Astrocyte of the spinal cord (primary cell): Measurements from ENCODE around the gene ADIPOR1.
"Not testable (repeated sequence)": the region's sequence is repeated elsewhere in the genome, so short reads cannot be mapped to it uniquely, and the experiment has no call there.

Experiments used
- DNase-seq: peaks from one replicate; pipeline ENCODE4 v3.0.0; 2011; ENCODE audit warnings: low read depth, low spot score
- H3K4me3 ChIP-seq: 2 replicates; pipeline ENCODE4 v1.5.1; 2011; ENCODE audit warnings: low read depth, mild to moderate bottlenecking, low read length, moderate library complexity
- in situ Hi-C: cut with HindIII; loops from 2 replicates; pipeline ENCODE4 v1.10.0; 2017; ENCODE audit warnings: low sequenced_read_pairs
- TF ChIP-seq, protein P1 (sequence below): IDR thresholded peaks from 2 replicates; pipeline ENCODE4 v1.5.1; 2012; ENCODE audit warnings: low read depth, mild to moderate bottlenecking, low read length, inconsistent platforms

Gene ADIPOR1

DNA sequence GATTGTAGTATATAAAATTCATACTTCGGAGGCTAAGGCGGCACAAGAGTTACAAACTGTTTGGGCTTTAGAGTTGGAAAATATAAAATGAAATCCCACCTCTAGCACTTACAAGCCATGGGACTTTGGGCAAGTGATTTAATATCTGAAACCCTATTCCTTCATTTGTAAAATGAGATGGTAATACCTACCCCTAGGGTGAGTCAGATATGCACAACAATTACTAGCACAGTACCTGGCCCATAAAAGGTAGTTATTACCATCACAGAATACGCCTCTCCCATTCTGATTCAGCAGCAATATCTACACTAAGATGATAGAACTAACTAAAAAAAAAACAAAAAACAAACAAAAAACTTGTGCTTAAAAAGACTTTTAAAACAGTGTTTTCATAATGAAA lies 34.6 kb downstream of the ADIPOR1 start:
- TF ChIP-seq, protein P1, sequence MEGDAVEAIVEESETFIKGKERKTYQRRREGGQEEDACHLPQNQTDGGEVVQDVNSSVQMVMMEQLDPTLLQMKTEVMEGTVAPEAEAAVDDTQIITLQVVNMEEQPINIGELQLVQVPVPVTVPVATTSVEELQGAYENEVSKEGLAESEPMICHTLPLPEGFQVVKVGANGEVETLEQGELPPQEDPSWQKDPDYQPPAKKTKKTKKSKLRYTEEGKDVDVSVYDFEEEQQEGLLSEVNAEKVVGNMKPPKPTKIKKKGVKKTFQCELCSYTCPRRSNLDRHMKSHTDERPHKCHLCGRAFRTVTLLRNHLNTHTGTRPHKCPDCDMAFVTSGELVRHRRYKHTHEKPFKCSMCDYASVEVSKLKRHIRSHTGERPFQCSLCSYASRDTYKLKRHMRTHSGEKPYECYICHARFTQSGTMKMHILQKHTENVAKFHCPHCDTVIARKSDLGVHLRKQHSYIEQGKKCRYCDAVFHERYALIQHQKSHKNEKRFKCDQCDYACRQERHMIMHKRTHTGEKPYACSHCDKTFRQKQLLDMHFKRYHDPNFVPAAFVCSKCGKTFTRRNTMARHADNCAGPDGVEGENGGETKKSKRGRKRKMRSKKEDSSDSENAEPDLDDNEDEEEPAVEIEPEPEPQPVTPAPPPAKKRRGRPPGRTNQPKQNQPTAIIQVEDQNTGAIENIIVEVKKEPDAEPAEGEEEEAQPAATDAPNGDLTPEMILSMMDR = no peak
- H3K4me3 ChIP-seq = no peak overlapping the region
- in situ Hi-C loops = no loop called here
- DNase-seq = no peak

DNA sequence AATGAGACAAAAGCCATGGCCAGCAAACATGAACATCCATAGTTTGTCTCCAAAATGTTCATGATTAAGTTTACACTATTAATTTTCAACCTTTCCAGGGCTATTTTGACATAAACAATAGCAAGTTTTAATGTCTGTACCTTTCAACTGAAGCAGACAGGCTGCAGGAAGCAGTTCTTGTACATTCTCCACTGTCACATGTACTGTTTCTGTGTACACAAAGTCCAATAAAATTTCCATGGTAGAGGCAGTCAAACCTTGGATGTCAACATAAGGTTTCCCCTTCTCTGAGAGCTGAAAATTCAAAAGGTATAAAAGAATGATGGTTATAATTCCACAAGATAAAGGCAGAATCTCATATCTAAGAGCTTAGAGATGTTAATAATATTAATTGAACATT lies 38.5 kb downstream of the ADIPOR1 start:
- TF ChIP-seq, protein P1 = no peak
- DNase-seq = no peak
- in situ Hi-C loops = no loop called here
- H3K4me3 ChIP-seq = no peak overlapping the region

- in situ Hi-C loops = no loop called here
- H3K4me3 ChIP-seq = no peak overlapping the region
- DNase-seq = no peak
- TF ChIP-seq, protein P1 = no peak
Observed at GRCh38 chr1:202915146-202915545, 43.0 kb downstream of the ADIPOR1 start.

- H3K4me3 ChIP-seq, in situ Hi-C loops, DNase-seq: not testable (repeated sequence)
Observed at GRCh38 chr1:202912476-202912875, 45.6 kb downstream of the ADIPOR1 start.

- in situ Hi-C loops = no loop called here
Observed at GRCh38 chr1:202909494-202909893, 48.6 kb downstream of the ADIPOR1 start.

DNA sequence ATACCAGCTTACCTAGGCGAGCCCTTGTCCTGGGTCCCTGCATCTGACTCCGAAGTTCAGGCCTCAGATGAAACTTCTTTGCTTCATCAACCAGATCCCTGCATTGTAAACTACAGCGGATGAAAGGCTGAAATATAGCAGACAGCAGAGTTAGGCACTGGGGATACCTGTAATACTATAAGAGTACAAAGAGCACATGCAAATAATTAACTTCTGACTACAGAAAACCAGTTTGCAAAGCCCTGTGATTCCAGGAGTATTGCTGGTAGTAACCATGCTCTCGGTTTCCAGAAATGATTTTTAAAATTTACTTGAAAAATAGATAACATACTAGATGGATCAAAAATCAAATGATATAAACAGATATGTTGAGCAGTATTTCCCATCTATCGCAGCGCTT lies 49.1 kb downstream of the ADIPOR1 start:
- TF ChIP-seq, protein P1 = no peak
- in situ Hi-C loops = no loop called here
- H3K4me3 ChIP-seq = no peak overlapping the region
- DNase-seq = no peak

More at GRCh38 chr1:202909494-202909893, 48.6 kb downstream of the ADIPOR1 start:
- no peak overlapping the region for H3K4me3 ChIP-seq
- DNase-seq = no peak
- TF ChIP-seq, protein P1 = no peak

DNA sequence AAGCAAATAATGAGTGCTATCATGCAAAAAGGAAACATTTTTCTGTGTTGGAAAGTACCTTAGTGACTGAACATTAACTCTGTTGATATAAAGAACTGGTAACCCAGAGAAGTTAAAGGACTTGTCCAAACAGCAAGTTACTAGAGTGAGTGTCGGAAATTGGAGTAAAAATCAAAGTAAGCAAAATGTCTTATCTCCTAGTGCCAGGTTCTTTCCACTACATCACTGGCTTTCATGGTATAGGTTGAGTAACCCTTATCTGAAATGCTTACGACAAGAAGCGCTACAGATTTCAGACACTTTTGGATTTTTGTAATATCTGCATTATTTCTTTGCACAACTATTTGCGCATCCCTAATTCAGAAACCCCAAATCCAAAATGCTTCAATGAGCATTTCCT lies 52.8 kb downstream of the ADIPOR1 start:
- in situ Hi-C loops = no loop called here
- TF ChIP-seq, protein P1 = no peak
- no peak for DNase-seq

GRCh38 chr1:202903808-202904207 lies 54.3 kb downstream of the ADIPOR1 start:
- in situ Hi-C loops = not testable (repeated sequence)

More for the DNA sequence above, 52.8 kb downstream of the ADIPOR1 start:
- H3K4me3 ChIP-seq = no peak overlapping the region

More at GRCh38 chr1:202903808-202904207, 54.3 kb downstream of the ADIPOR1 start:
- DNase-seq, H3K4me3 ChIP-seq: not testable (repeated sequence)
